ENCODE data around the gene PSG1. TPM values are rescaled to one million over a fixed set of nuclear protein-coding genes. Genes with fewer than 3 reads are reported as not detected.
"Not testable (repeated sequence)": the region's sequence is repeated elsewhere in the genome, so short reads cannot be mapped to it uniquely, and the experiment has no call there.

Gene PSG1
- total and polyA plus RNA-seq, 4 donors: not detected

- Histone ChIP-seq H3K27ac (ENCODE audit: low read depth in 1 of 2, low read length in 2 of 2) (no peak overlapping the region), H3K27me3 (ENCODE audit: control insufficient read depth in 4 of 4, insufficient read depth in 4 of 4, low read length in 3 of 4) (no peaks in the 10 kb centered on the region), H3K4me3 (ENCODE audit: low read depth in 1 of 3, low read length in 3 of 3) (no peak overlapping the region), H3K9ac (ENCODE audit: low read depth in 1 of 2, low read length in 2 of 2) (no peak overlapping the region), H3K9me3 (ENCODE audit: control insufficient read depth in 4 of 4, low read length in 3 of 4) (no peaks in the 10 kb centered on the region), H3K4me1 (ENCODE audit: control insufficient read depth in 4 of 4, insufficient read depth in 4 of 4, low read length in 3 of 4) (no peaks in the 10 kb centered on the region), H3K36me3 (ENCODE audit: control insufficient read depth in 4 of 4, insufficient read depth in 3 of 4, low read depth in 1 of 4, low read length in 3 of 4) (no peaks in the 10 kb centered on the region)
- no peak for DNase-seq (ENCODE audit: low spot score)
- WGBS: 67% methylated on average over 5 of the region's 5 CpGs
- TF ChIP-seq CTCF (IDR thresholded peaks at IDR 0.05; ENCODE audit: low read depth, low read length, missing input control): peak; percentile 30
- no peak for TF ChIP-seq ZBTB33 (IDR thresholded peaks at IDR 0.05)
- TF ChIP-seq FOXA2 (IDR thresholded peaks at IDR 0.05): no peak
- TF ChIP-seq ATF3 (IDR thresholded peaks at IDR 0.05): no peak
- TF ChIP-seq RAD21 (IDR thresholded peaks at IDR 0.05): no peak
- TF ChIP-seq FOXA1 (IDR thresholded peaks at IDR 0.05): no peak
Observed at GRCh38 chr19:42857544-42857867, 22.0 kb downstream of the PSG1 start.

GRCh38 chr19:42856866-42857543, 22.5 kb downstream of the PSG1 start:
- not testable (repeated sequence) for H3K9ac ChIP-seq (ENCODE audit: low read depth in 1 of 2, low read length in 2 of 2); H3K36me3 ChIP-seq (ENCODE audit: control insufficient read depth in 4 of 4, insufficient read depth in 3 of 4, low read depth in 1 of 4, low read length in 3 of 4); H3K27me3 ChIP-seq (ENCODE audit: control insufficient read depth in 4 of 4, insufficient read depth in 4 of 4, low read length in 3 of 4); H3K4me1 ChIP-seq (ENCODE audit: control insufficient read depth in 4 of 4, insufficient read depth in 4 of 4, low read length in 3 of 4); H3K4me3 ChIP-seq (ENCODE audit: low read depth in 1 of 3, low read length in 3 of 3); H3K9me3 ChIP-seq (ENCODE audit: control insufficient read depth in 4 of 4, low read length in 3 of 4); H3K27ac ChIP-seq (ENCODE audit: low read depth in 1 of 2, low read length in 2 of 2)
- DNase-seq (ENCODE audit: low spot score): peak; percentile 40
- WGBS: 82% methylated on average over 19 of the region's 19 CpGs

- H3K9me3 ChIP-seq (ENCODE audit: control insufficient read depth in 4 of 4, low read length in 3 of 4); H3K36me3 ChIP-seq (ENCODE audit: control insufficient read depth in 4 of 4, insufficient read depth in 3 of 4, low read depth in 1 of 4, low read length in 3 of 4); H3K4me3 ChIP-seq (ENCODE audit: low read depth in 1 of 3, low read length in 3 of 3); DNase-seq (ENCODE audit: low spot score); H3K4me1 ChIP-seq (ENCODE audit: control insufficient read depth in 4 of 4, insufficient read depth in 4 of 4, low read length in 3 of 4); H3K9ac ChIP-seq (ENCODE audit: low read depth in 1 of 2, low read length in 2 of 2); H3K27me3 ChIP-seq (ENCODE audit: control insufficient read depth in 4 of 4, insufficient read depth in 4 of 4, low read length in 3 of 4); H3K27ac ChIP-seq (ENCODE audit: low read depth in 1 of 2, low read length in 2 of 2): not testable (repeated sequence)
- WGBS: 85% methylated on average over 1 of the region's 3 CpGs
Observed at GRCh38 chr19:42854745-42855144, 24.8 kb downstream of the PSG1 start.

GRCh38 chr19:42853231-42853630, 26.3 kb downstream of the PSG1 start:
- not testable (repeated sequence) for H3K4me3 ChIP-seq (ENCODE audit: low read depth in 1 of 3, low read length in 3 of 3); H3K36me3 ChIP-seq (ENCODE audit: control insufficient read depth in 4 of 4, insufficient read depth in 3 of 4, low read depth in 1 of 4, low read length in 3 of 4); H3K4me1 ChIP-seq (ENCODE audit: control insufficient read depth in 4 of 4, insufficient read depth in 4 of 4, low read length in 3 of 4); H3K27ac ChIP-seq (ENCODE audit: low read depth in 1 of 2, low read length in 2 of 2); H3K9ac ChIP-seq (ENCODE audit: low read depth in 1 of 2, low read length in 2 of 2); H3K27me3 ChIP-seq (ENCODE audit: control insufficient read depth in 4 of 4, insufficient read depth in 4 of 4, low read length in 3 of 4); DNase-seq (ENCODE audit: low spot score); H3K9me3 ChIP-seq (ENCODE audit: control insufficient read depth in 4 of 4, low read length in 3 of 4)
- 89% methylated on average over 1 of the region's 1 CpG for WGBS

- not testable (repeated sequence) for H3K9ac ChIP-seq (ENCODE audit: low read depth in 1 of 2, low read length in 2 of 2); H3K4me3 ChIP-seq (ENCODE audit: low read depth in 1 of 3, low read length in 3 of 3); H3K27me3 ChIP-seq (ENCODE audit: control insufficient read depth in 4 of 4, insufficient read depth in 4 of 4, low read length in 3 of 4); H3K4me1 ChIP-seq (ENCODE audit: control insufficient read depth in 4 of 4, insufficient read depth in 4 of 4, low read length in 3 of 4); DNase-seq (ENCODE audit: low spot score); H3K9me3 ChIP-seq (ENCODE audit: control insufficient read depth in 4 of 4, low read length in 3 of 4); H3K36me3 ChIP-seq (ENCODE audit: control insufficient read depth in 4 of 4, insufficient read depth in 3 of 4, low read depth in 1 of 4, low read length in 3 of 4); H3K27ac ChIP-seq (ENCODE audit: low read depth in 1 of 2, low read length in 2 of 2)
Observed at GRCh38 chr19:42852821-42853220, 26.7 kb downstream of the PSG1 start.

- H3K4me1 ChIP-seq (ENCODE audit: control insufficient read depth in 4 of 4, insufficient read depth in 4 of 4, low read length in 3 of 4); H3K4me3 ChIP-seq (ENCODE audit: low read depth in 1 of 3, low read length in 3 of 3); DNase-seq (ENCODE audit: low spot score); H3K9ac ChIP-seq (ENCODE audit: low read depth in 1 of 2, low read length in 2 of 2); H3K9me3 ChIP-seq (ENCODE audit: control insufficient read depth in 4 of 4, low read length in 3 of 4); H3K27me3 ChIP-seq (ENCODE audit: control insufficient read depth in 4 of 4, insufficient read depth in 4 of 4, low read length in 3 of 4); H3K27ac ChIP-seq (ENCODE audit: low read depth in 1 of 2, low read length in 2 of 2); H3K36me3 ChIP-seq (ENCODE audit: control insufficient read depth in 4 of 4, insufficient read depth in 3 of 4, low read depth in 1 of 4, low read length in 3 of 4): not testable (repeated sequence)
- 24% methylated on average over 1 of the region's 1 CpG for WGBS
Observed at GRCh38 chr19:42851718-42852280, 27.7 kb downstream of the PSG1 start.

Data from liver (tissue), 9 donors.